HCT116 (cell line): ENCODE data around the gene SLC25A47.

Experiments
- EZH2 ChIP-seq: fragments of 200-600 bp; sonication (generic); IDR thresholded peaks from 2 replicates; pipeline ENCODE4 v1.6.1; 2017; ENCODE audit warnings: antibody characterized with exemption, mixed run types
- EZH2phosphoT487 ChIP-seq: fragments of 200-600 bp; IDR thresholded peaks from 2 replicates; pipeline ENCODE4 v1.6.1; 2018; ENCODE audit warnings: antibody characterized with exemption, borderline replicate concordance
- POLR2A ChIP-seq: IDR thresholded peaks from 2 replicates; pipeline ENCODE4 v1.7.0; 2011; ENCODE audit warnings: borderline replicate concordance; ENCODE audit not compliant: insufficient read depth, insufficient read length; ENCODE audit errors: extremely low read depth
- POLR2AphosphoS5 ChIP-seq: IDR thresholded peaks from 2 replicates; pipeline ENCODE4 v1.6.1; 2011; ENCODE audit warnings: mild to moderate bottlenecking, low read depth, low read length, moderate library complexity
- RAD21 ChIP-seq: IDR thresholded peaks from 2 replicates; pipeline ENCODE4 v1.6.1; 2012; ENCODE audit warnings: low read depth, mild to moderate bottlenecking
- TF ChIP-seq, protein P1 (sequence below): IDR thresholded peaks from 2 replicates; pipeline ENCODE4 v1.6.1; 2012
- TF ChIP-seq, protein P2 (sequence below), 3 experiments: fragments of 200-600 bp in 1 of 3; sonication (generic) in 1 of 3; IDR thresholded peaks in 2 of 3; conservative IDR thresholded peaks in 1 of 3; 2 replicates each; pipeline ENCODE4 v1.5.1; 2012 to 2017; ENCODE audit warnings: low read depth in 2 of 3, low read length in 2 of 3, antibody characterized with exemption in 1 of 3, borderline replicate concordance in 1 of 3, control low read depth in 1 of 3, mild to moderate bottlenecking in 1 of 3, mixed read lengths in 1 of 3, mixed run types in 1 of 3, moderate library complexity in 1 of 3; ENCODE audit not compliant: insufficient read depth in 1 of 3
- TF ChIP-seq, protein P3 (sequence below): IDR thresholded peaks from 2 replicates; pipeline ENCODE4 v1.6.1; 2012

DNA sequence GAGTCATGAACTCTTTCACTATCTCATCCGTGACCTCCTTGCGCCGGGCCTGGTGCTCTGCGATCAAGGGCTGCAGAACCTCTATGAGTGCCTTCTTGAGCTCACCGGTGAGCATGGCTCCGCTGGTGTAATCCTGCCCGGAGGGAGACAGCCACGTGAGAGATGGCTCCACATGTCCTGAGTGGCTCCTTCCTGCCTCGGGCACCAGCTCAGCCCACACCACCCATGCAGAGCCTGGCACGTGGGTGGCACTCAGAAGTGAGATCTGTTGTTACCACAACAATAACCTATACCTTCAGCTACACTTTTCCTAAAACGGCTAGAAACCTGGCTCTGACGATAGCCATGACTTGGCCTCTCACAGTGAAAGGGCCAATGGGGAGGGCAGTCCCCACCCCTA is 11.8 kb downstream of the SLC25A47 start:
- TF ChIP-seq, protein P1, sequence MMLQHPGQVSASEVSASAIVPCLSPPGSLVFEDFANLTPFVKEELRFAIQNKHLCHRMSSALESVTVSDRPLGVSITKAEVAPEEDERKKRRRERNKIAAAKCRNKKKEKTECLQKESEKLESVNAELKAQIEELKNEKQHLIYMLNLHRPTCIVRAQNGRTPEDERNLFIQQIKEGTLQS = no peak
- TF ChIP-seq, protein P2, sequence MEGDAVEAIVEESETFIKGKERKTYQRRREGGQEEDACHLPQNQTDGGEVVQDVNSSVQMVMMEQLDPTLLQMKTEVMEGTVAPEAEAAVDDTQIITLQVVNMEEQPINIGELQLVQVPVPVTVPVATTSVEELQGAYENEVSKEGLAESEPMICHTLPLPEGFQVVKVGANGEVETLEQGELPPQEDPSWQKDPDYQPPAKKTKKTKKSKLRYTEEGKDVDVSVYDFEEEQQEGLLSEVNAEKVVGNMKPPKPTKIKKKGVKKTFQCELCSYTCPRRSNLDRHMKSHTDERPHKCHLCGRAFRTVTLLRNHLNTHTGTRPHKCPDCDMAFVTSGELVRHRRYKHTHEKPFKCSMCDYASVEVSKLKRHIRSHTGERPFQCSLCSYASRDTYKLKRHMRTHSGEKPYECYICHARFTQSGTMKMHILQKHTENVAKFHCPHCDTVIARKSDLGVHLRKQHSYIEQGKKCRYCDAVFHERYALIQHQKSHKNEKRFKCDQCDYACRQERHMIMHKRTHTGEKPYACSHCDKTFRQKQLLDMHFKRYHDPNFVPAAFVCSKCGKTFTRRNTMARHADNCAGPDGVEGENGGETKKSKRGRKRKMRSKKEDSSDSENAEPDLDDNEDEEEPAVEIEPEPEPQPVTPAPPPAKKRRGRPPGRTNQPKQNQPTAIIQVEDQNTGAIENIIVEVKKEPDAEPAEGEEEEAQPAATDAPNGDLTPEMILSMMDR (IDR thresholded peaks at IDR 0.05 in 2 of 3, conservative IDR thresholded peaks at IDR 0.05 in 1 of 3; ENCODE audit: borderline replicate concordance in 1 of 3, insufficient read depth in 1 of 3, low read depth in 2 of 3, low read length in 2 of 3) = no peak
- TF ChIP-seq, protein P3, sequence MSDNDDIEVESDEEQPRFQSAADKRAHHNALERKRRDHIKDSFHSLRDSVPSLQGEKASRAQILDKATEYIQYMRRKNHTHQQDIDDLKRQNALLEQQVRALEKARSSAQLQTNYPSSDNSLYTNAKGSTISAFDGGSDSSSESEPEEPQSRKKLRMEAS = no peak
- TF ChIP-seq EZH2 (no peak), EZH2phosphoT487 (no peak), RAD21 (no peak), POLR2AphosphoS5 (no peak), POLR2A (no peak)
